Measurements from ENCODE around the gene TUBB6. TPM values are rescaled to one million over a fixed set of nuclear protein-coding genes. Genes with fewer than 3 reads are reported as not detected.

TUBB6 gene
- total RNA-seq, 4 donors from 2014 or later = 599 to 1,574 (median 1,002) TPM

GRCh38 chr18:12310762-12311161 lies 2.7 kb downstream of the TUBB6 start:
- H3K4me1 ChIP-seq = peaks cover 47 to 80% (median 71%) of the 10 kb centered on the region in 4 donors
- H3K27me3 ChIP-seq = no peaks in the 10 kb centered on the region
- H3K36me3 ChIP-seq = peaks cover 15 to 49% (median 28%) of the 10 kb centered on the region in 4 donors
- DNase-seq (ENCODE audit: extremely low spot score) = no peak
- intact Hi-C loops (cut with DNase I) = no loop called here
- peak overlapping the region; percentile 78 to 99 (median 86) for H3K4me3 ChIP-seq
- H3K27ac ChIP-seq (replicated peaks in 1 of 4) = peak overlapping the region; percentile 98 to 100 (median 100)
- TF ChIP-seq EP300 (IDR thresholded peaks at IDR 0.05) (no peak), POLR2A (IDR thresholded peaks at IDR 0.05; ENCODE audit: low read depth) (no peak), POLR2AphosphoS5 (IDR thresholded peaks at IDR 0.05) (no peak), CTCF (IDR thresholded peaks at IDR 0.05) (no peak)
- 86% methylated on average over 6 of the region's 6 CpGs for WGBS
- peaks cover 0 to 7% (median 4%) of the 10 kb centered on the region in 4 donors for H3K9me3 ChIP-seq

- Histone ChIP-seq H3K27ac (replicated peaks in 1 of 4) (peak overlapping the region; percentile 77 to 100 (median 82)), H3K9me3 (peaks cover 0 to 7% (median 4%) of the 10 kb centered on the region in 4 donors), H3K27me3 (no peaks in the 10 kb centered on the region), H3K4me1 (peaks cover 63 to 82% (median 76%) of the 10 kb centered on the region in 4 donors), H3K4me3 (no peak overlapping the region), H3K36me3 (peaks cover 15 to 58% (median 31%) of the 10 kb centered on the region in 4 donors)
- intact Hi-C loops (cut with DNase I) = no loop called here
- TF ChIP-seq POLR2A (IDR thresholded peaks at IDR 0.05; ENCODE audit: low read depth) (no peak), POLR2AphosphoS5 (IDR thresholded peaks at IDR 0.05) (no peak), CTCF (IDR thresholded peaks at IDR 0.05) (no peak), EP300 (IDR thresholded peaks at IDR 0.05) (no peak)
- no peak for DNase-seq (ENCODE audit: extremely low spot score)
Measured at GRCh38 chr18:12312976-12313375, 4.9 kb downstream of the TUBB6 start.

- H3K36me3 ChIP-seq = peaks cover 15 to 64% (median 31%) of the 10 kb centered on the region in 4 donors
- peaks cover 70 to 89% (median 82%) of the 10 kb centered on the region in 4 donors for H3K4me1 ChIP-seq
- 57% methylated on average over 5 of the region's 5 CpGs for WGBS
- intact Hi-C loops (cut with DNase I) = no loop called here
- peak overlapping the region in 1 of 4 donors; percentile 9 for H3K4me3 ChIP-seq
- peaks cover 0 to 7% (median 4%) of the 10 kb centered on the region in 4 donors for H3K9me3 ChIP-seq
- peak overlapping the region; percentile 77 to 100 (median 82) for H3K27ac ChIP-seq (replicated peaks in 1 of 4)
- DNase-seq (ENCODE audit: extremely low spot score) = no peak
- H3K27me3 ChIP-seq = no peaks in the 10 kb centered on the region
- no peak for TF ChIP-seq POLR2AphosphoS5 (IDR thresholded peaks at IDR 0.05)
- no peak for TF ChIP-seq EP300 (IDR thresholded peaks at IDR 0.05)
- no peak for TF ChIP-seq CTCF (IDR thresholded peaks at IDR 0.05)
- TF ChIP-seq POLR2A (IDR thresholded peaks at IDR 0.05; ENCODE audit: low read depth) = no peak
Measured at GRCh38 chr18:12313530-12314245, 5.6 kb downstream of the TUBB6 start.

- intact Hi-C loops (cut with DNase I) = no loop called here
- no peak for DNase-seq (ENCODE audit: extremely low spot score)
- H3K27me3 ChIP-seq = no peaks in the 10 kb centered on the region
- no peak overlapping the region for H3K4me3 ChIP-seq
- H3K9me3 ChIP-seq = peaks cover 0 to 7% (median 4%) of the 10 kb centered on the region in 4 donors
- H3K4me1 ChIP-seq = peaks cover 72 to 88% (median 78%) of the 10 kb centered on the region in 4 donors
- peak overlapping the region; percentile 77 to 100 (median 82) for H3K27ac ChIP-seq (replicated peaks in 1 of 4)
- 60% methylated on average over 1 of the region's 1 CpG for WGBS
- peaks cover 18 to 66% (median 35%) of the 10 kb centered on the region in 4 donors for H3K36me3 ChIP-seq
- TF ChIP-seq CTCF (IDR thresholded peaks at IDR 0.05) (no peak), EP300 (IDR thresholded peaks at IDR 0.05) (no peak), POLR2AphosphoS5 (IDR thresholded peaks at IDR 0.05) (no peak), POLR2A (IDR thresholded peaks at IDR 0.05; ENCODE audit: low read depth) (no peak)
Measured at GRCh38 chr18:12314591-12315305, 6.7 kb downstream of the TUBB6 start.

Data from esophagus muscularis mucosa (tissue), 4 donors.